Measurements from ENCODE around the gene LIME1.

DNA sequence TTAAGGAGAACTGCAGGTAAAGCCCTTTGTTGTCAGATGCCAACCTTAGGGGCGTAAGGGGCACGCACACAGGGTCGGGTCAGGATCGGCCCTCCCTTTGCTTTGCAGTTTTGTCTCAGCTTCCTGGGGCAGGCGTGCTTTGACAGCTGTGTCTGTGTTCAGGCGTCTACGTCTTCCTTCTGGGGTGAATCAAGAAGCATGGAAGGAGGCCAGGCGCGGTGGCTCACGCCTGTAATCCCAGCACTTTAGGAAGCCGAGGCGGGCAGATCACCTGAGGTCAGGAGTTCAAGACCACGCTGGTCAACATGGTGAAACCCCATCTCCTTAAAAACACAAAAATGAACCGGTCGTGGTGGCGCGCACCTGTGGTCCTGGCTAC lies 27.3 kb upstream of the LIME1 start:
- TF ChIP-seq, protein P1, sequence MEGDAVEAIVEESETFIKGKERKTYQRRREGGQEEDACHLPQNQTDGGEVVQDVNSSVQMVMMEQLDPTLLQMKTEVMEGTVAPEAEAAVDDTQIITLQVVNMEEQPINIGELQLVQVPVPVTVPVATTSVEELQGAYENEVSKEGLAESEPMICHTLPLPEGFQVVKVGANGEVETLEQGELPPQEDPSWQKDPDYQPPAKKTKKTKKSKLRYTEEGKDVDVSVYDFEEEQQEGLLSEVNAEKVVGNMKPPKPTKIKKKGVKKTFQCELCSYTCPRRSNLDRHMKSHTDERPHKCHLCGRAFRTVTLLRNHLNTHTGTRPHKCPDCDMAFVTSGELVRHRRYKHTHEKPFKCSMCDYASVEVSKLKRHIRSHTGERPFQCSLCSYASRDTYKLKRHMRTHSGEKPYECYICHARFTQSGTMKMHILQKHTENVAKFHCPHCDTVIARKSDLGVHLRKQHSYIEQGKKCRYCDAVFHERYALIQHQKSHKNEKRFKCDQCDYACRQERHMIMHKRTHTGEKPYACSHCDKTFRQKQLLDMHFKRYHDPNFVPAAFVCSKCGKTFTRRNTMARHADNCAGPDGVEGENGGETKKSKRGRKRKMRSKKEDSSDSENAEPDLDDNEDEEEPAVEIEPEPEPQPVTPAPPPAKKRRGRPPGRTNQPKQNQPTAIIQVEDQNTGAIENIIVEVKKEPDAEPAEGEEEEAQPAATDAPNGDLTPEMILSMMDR (IDR thresholded peaks at IDR 0.05) = no peak
- TF ChIP-seq POLR2AphosphoS5 (IDR thresholded peaks at IDR 0.05) = no peak
- no peak for TF ChIP-seq POLR2A (IDR thresholded peaks at IDR 0.05)
- no peak for TF ChIP-seq EP300 (IDR thresholded peaks at IDR 0.05)

All from suprapubic skin (tissue), 4 donors.